Esophagus muscularis mucosa (tissue), 3 donors: ENCODE measurements around the gene CCDC12.

Source experiments
- CTCF ChIP-seq, 3 experiments: fragments of 200-600 bp in 2 of 3; fragments of 450-650 bp in 1 of 3; sonication (generic) in 2 of 3; IDR thresholded peaks; one replicate each; pipeline ENCODE4 v1.5.1; 2017 to 2019; ENCODE audit warnings: antibody characterized with exemption in 3 of 3, mild to moderate bottlenecking in 2 of 3, moderate library complexity in 1 of 3
- POLR2A ChIP-seq: fragments of 450-650 bp; IDR thresholded peaks from one replicate; pipeline ENCODE4 v1.6.1; 2017; ENCODE audit warnings: antibody characterized with exemption, moderate library complexity, mild to moderate bottlenecking, low read depth

- no peak for TF ChIP-seq CTCF (IDR thresholded peaks at IDR 0.05)
- no peak for TF ChIP-seq POLR2A
These were observed 17.9 kb downstream of the CCDC12 start for GRCh38 chr3:46958467-46959160.
